Stimulated activated CD4-positive, alpha-beta T cell treated with anti-CD3 and anti-CD28 coated beads, Interleukin-1b, Interleukin-23, amount 100 ng/mL, for 4 hours (primary cell): ENCODE results near the gene KBTBD7.
"Not testable (repeated sequence)": the region's sequence is repeated elsewhere in the genome, so short reads cannot be mapped to it uniquely, and the experiment has no call there.

Experiments
- DNase-seq, 2 donors: peaks; one replicate each; pipeline ENCODE4 v3.0.0-alpha.2; 2020; ENCODE audit warnings: low read depth in 2 of 2

KBTBD7 gene

GRCh38 chr13:41199079-41199478, 4.7 kb upstream of the KBTBD7 start:
- no peak for DNase-seq

- no peak for DNase-seq
Observed at GRCh38 chr13:41196620-41197019, 2.3 kb upstream of the KBTBD7 start.

GRCh38 chr13:41196011-41196410, 1.6 kb upstream of the KBTBD7 start:
- no peak for DNase-seq

- DNase-seq: no peak
Observed at GRCh38 chr13:41193469-41193868, 900 bp downstream of the KBTBD7 start.

- no peak for DNase-seq
Observed at GRCh38 chr13:41188584-41188983, 5.8 kb downstream of the KBTBD7 start.

- no peak for DNase-seq
Observed at GRCh38 chr13:41186481-41186880, 7.9 kb downstream of the KBTBD7 start.

- no peak for DNase-seq
Observed at GRCh38 chr13:41182231-41182630, 12.1 kb downstream of the KBTBD7 start.

- DNase-seq: no peak
Observed at GRCh38 chr13:41179593-41180250, 14.6 kb downstream of the KBTBD7 start.

- no peak for DNase-seq
Observed at GRCh38 chr13:41178040-41178439, 16.3 kb downstream of the KBTBD7 start.

- DNase-seq: no peak
Observed at GRCh38 chr13:41177616-41178015, 16.8 kb downstream of the KBTBD7 start.

- not testable (repeated sequence) for DNase-seq
Observed at GRCh38 chr13:41175576-41175975, 18.8 kb downstream of the KBTBD7 start.

GRCh38 chr13:41162151-41162550, 32.2 kb downstream of the KBTBD7 start:
- no peak for DNase-seq

- DNase-seq: no peak
Observed at GRCh38 chr13:41159174-41159573, 35.2 kb downstream of the KBTBD7 start.

- no peak for DNase-seq
Observed at GRCh38 chr13:41157048-41157717, 37.2 kb downstream of the KBTBD7 start.

- DNase-seq: no peak
Observed at GRCh38 chr13:41156620-41157019, 37.7 kb downstream of the KBTBD7 start.

- DNase-seq: no peak
Observed at GRCh38 chr13:41154042-41154441, 40.3 kb downstream of the KBTBD7 start.

GRCh38 chr13:41152005-41152404, 42.4 kb downstream of the KBTBD7 start:
- no peak for DNase-seq

GRCh38 chr13:41150058-41150457, 44.3 kb downstream of the KBTBD7 start:
- DNase-seq: no peak

GRCh38 chr13:41148419-41149283, 45.7 kb downstream of the KBTBD7 start:
- DNase-seq: no peak

GRCh38 chr13:41145136-41145908, 49.0 kb downstream of the KBTBD7 start:
- DNase-seq: no peak

- no peak for DNase-seq
Observed at GRCh38 chr13:41144576-41144975, 49.8 kb downstream of the KBTBD7 start.
